ENCODE measurements around the gene PDCL2. TPM values are rescaled to one million over a fixed set of nuclear protein-coding genes. Genes with fewer than 3 reads are reported as not detected.

PDCL2 gene
- total and polyA plus RNA-seq, 9 of the 15 experiments (the other 6 are each of a cell fraction or from before 2014, with no cell fraction given) = 0.62 to 2.5 (median 1.2) TPM

DNA sequence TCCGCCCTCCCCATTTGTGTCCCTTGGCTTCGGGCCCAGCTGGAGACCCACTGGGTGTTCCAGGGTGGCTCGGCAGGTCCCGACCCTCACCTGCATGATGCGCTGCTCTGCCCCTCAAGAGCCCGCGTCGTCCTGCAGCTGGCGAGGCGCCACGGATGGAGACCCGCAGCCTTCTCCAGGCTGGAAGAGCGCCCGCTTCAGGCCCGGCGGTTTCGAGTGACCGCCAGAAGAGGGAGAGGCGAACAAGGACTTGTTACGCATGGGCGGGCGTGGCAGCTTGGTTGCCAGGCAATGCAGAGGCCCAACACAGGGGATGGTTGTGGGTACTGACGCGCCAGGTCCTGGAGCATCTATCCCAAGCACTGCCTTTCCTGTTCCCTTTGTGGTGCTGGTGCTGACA is at the start of gene PDCL2 (continued):
- peak; percentile 82 for TF ChIP-seq FIP1L1 (IDR thresholded peaks at IDR 0.05; ENCODE audit: low read depth, low read length, poor library complexity, severe bottlenecking)
- TF ChIP-seq BCLAF1 (IDR thresholded peaks at IDR 0.05; ENCODE audit: borderline replicate concordance in 1 of 2, control insufficient read depth in 1 of 2, low read depth in 2 of 2, low read length in 1 of 2) = no peak
- 0 out of 2 replicates have a peak, but pooled peaks have one; percentile 24 for TF ChIP-seq KLF1 (tag; IDR thresholded peaks at IDR 0.05)
- TF ChIP-seq CHAMP1 (IDR thresholded peaks at IDR 0.05) = peak; percentile 38; the same call in 1 of the 2 replicates
- TF ChIP-seq NFIC (IDR thresholded peaks at IDR 0.05) = peak; percentile 52
- TF ChIP-seq MAFG (tag; conservative IDR thresholded peaks at IDR 0.05) = no peak
- peak; percentile 86 for TF ChIP-seq POLR2G (IDR thresholded peaks at IDR 0.05; ENCODE audit: low read depth, low read length)
- TF ChIP-seq MYNN (IDR thresholded peaks at IDR 0.05) = 0 out of 2 replicates have a peak, but pooled peaks have one; percentile 10
- no peak for TF ChIP-seq MYNN (CRISPR knock-in tag; IDR thresholded peaks at IDR 0.05)
- TF ChIP-seq, protein P1, sequence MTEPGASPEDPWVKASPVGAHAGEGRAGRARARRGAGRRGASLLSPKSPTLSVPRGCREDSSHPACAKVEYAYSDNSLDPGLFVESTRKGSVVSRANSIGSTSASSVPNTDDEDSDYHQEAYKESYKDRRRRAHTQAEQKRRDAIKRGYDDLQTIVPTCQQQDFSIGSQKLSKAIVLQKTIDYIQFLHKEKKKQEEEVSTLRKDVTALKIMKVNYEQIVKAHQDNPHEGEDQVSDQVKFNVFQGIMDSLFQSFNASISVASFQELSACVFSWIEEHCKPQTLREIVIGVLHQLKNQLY (CRISPR knock-in tag; conservative IDR thresholded peaks at IDR 0.05) = no peak

Measured in K562 (cell line).